ENCODE measurements around the gene MOCS1. TPM values are rescaled to one million over a fixed set of nuclear protein-coding genes. Genes with fewer than 3 reads are reported as not detected.

Gene MOCS1
- total RNA-seq, 1 donor from 2014 or later, result 15.6 TPM

DNA sequence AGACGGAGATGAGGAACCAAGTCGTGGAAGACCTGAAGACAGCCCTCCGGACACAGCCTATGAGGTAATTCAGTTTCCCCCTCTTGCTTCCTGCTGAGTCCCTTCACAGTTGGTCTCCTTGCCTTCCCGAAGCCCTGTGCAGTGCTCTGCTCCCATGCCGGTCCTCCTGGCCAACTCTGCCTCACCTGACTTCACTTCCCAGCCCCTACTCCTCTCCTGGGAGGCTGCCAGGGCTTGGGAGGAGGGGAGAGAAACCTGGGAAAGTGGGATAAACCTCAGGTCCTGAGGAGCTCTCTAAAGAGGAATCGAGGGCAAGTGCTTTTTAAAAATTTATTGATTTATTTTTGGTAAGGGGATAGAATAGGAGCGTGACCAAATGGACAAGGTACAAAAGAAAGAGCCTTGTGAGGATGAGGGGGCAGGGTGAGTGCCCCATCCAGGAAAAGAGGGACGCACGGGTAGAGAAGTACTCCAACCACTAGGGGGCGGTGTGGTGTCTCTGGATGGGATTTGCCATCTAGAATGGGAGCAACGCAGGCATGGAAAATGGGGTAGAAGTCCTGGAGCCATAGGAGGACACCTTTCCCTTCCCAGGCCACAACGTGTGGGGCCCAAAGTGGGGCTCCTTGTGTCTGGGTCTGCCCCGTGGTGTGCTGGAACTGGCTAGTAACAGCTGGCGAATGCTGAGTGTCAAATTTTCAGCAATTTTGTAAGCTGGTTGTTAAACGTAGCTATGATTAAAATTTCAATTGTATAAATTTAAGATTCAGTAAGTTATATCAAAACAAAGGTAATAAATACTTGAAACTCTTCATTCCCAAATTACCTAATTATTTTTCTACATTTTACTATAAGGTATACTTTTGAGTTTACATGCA lies 69.0 kb downstream of the MOCS1 start:
- Mint-ChIP-seq H3K27ac (no peak overlapping the region), H3K27me3 (no peaks in the 10 kb centered on the region), H3K4me3 (no peak overlapping the region), H3K36me3 (peaks cover 9% of the 10 kb centered on the region), H3K4me1 (ENCODE audit: unreplicated experiment) (peaks cover 8% of the 10 kb centered on the region), H3K9me3 (no peaks in the 10 kb centered on the region)
- peak; percentile 84 for TF ChIP-seq CTCF (conservative IDR thresholded peaks at IDR 0.05)
- DNase-seq (ENCODE audit: extremely low spot score, unreplicated experiment), result no peak

DNA sequence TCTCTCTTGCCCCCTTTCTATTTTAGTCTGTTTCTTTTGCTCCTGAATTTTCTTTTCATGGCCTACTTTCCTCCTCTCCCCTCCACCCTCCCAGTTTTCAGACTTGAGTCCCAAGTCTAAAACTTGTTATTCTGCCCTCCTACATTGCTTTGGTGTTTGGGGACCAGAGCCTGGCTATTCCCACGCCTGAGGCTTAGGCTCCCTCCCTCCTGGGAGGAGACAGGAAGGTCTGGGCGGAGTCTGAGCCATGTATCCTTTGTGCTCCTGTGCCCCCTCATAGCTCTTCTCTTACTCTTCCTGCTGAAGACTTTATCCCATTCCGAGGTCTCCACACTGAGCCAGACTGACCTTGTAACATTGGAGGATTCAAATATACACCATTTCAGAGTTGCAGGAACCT lies 72.6 kb downstream of the MOCS1 start:
- Mint-ChIP-seq H3K4me3 (no peak overlapping the region), H3K36me3 (peaks cover 3% of the 10 kb centered on the region)

DNA sequence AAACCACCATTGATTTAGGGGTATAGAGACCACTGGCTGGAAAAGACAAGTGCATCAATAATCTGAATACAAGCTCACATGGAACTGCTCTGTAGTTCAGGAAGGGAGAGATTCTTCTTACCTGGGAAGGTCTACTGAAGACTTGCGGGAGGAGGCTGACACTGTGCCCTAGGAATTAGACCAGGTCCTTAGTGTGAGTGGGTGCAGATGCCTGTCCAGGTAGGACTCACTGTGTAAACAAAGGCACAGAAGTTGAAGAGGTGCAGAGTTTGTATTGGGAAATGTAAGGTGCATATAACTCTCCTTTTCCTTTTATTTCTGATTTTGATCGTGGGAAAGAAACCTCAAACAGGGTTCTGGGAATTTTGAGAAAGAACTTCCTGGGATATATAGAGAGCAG lies 75.2 kb downstream of the MOCS1 start:
- no peak overlapping the region for H3K27ac Mint-ChIP-seq

More for the DNA sequence above, 72.6 kb downstream of the MOCS1 start:
- TF ChIP-seq CTCF (conservative IDR thresholded peaks at IDR 0.05), result no peak
- no peak for DNase-seq (ENCODE audit: extremely low spot score, unreplicated experiment)
- no peaks in the 10 kb centered on the region for H3K27me3 Mint-ChIP-seq
- no peaks in the 10 kb centered on the region for H3K9me3 Mint-ChIP-seq
- H3K4me1 Mint-ChIP-seq (ENCODE audit: unreplicated experiment), result peaks cover 8% of the 10 kb centered on the region
- H3K27ac Mint-ChIP-seq, result no peak overlapping the region

DNA sequence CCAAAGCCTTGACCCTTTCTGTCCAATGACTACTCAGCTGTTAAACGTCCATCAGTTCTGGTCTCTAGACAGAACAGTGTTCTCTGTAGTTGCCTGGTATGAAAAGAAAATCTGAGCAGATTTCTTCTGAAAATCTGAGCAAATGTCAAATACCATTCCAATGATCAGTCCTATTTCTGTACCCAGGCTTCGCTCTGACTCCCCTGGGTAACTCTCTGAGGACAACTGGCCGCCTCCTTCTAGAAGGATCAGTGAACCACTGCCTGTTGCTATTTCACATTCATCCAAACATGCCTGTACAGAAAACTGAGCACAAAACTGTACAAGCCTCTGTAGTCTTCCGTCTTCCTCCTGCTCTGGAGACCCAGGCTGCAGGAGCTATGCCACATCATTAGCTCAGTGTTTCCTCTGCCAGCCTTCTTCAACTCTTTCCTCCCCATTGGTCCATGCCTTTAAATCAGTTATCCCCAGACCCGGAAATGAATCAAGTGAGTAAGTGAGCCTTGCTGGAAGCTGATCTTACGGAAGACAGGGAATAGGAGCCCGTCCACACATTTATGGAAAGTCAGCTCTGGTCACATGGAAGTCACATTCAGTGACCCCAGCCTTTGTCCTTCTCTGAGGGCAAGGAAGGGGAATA lies 78.8 kb downstream of the MOCS1 start:
- TF ChIP-seq CTCF (conservative IDR thresholded peaks at IDR 0.05), result no peak
- Mint-ChIP-seq H3K4me3 (no peak overlapping the region), H3K27me3 (no peaks in the 10 kb centered on the region), H3K9me3 (no peaks in the 10 kb centered on the region), H3K4me1 (ENCODE audit: unreplicated experiment) (no peaks in the 10 kb centered on the region), H3K27ac (no peak overlapping the region), H3K36me3 (no peaks in the 10 kb centered on the region)
- no peak for DNase-seq (ENCODE audit: extremely low spot score, unreplicated experiment)

More for the DNA sequence above, 75.2 kb downstream of the MOCS1 start:
- Mint-ChIP-seq H3K27me3 (no peaks in the 10 kb centered on the region), H3K4me3 (no peak overlapping the region), H3K36me3 (peaks cover 3% of the 10 kb centered on the region), H3K9me3 (no peaks in the 10 kb centered on the region), H3K4me1 (ENCODE audit: unreplicated experiment) (peaks cover 8% of the 10 kb centered on the region)
- DNase-seq (ENCODE audit: extremely low spot score, unreplicated experiment), result no peak
- no peak for TF ChIP-seq CTCF (conservative IDR thresholded peaks at IDR 0.05)

Other genes with a start within 250 kb of the MOCS1 start
- gene KIF6, start 209.1 kb downstream of the MOCS1 start, total RNA-seq (ENCODE audit: low replicate concordance), result 0.79 and 3.3 TPM in 2 replicates
- 4.4 and 22.6 TPM in 2 replicates for gene DAAM2, start 142.1 kb downstream of the MOCS1 start, total RNA-seq (ENCODE audit: low replicate concordance)